ENCODE data around the gene PIGL. TPM values are rescaled to one million over a fixed set of nuclear protein-coding genes. Genes with fewer than 3 reads are reported as not detected.
"Not testable (repeated sequence)": the region's sequence is repeated elsewhere in the genome, so short reads cannot be mapped to it uniquely, and the experiment has no call there.

The PIGL gene
- total RNA-seq, 1 experiment from 2014 or later, result 29.3 TPM

- no peak for DNase-seq (ENCODE audit: low spot score)
Observed at GRCh38 chr17:16306211-16306610, 89.2 kb downstream of the PIGL start.

DNA sequence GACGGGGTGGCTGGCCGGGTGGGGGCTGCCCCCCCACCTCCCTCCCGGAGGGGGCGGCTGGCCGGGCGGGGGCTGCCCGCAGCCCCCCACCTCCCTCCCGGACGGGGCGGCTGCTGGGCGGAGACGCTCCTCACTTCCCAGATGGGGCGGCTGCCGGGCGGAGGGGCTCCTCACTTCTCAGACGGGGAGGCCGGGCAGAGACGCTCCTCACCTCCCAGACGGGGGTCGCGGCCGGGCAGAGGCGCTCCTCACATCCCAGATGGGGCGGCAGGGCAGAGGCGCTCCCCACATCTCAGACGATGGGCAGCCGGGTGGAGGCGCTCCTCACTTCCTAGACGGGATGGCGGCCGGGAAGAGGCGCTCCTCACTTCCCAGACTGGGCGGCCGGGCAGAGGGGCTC lies 95.1 kb downstream of the PIGL start:
- not testable (repeated sequence) for DNase-seq (ENCODE audit: low spot score)

- DNase-seq (ENCODE audit: low spot score), result no peak
Observed at GRCh38 chr17:16313139-16314090, 96.4 kb downstream of the PIGL start.

DNA sequence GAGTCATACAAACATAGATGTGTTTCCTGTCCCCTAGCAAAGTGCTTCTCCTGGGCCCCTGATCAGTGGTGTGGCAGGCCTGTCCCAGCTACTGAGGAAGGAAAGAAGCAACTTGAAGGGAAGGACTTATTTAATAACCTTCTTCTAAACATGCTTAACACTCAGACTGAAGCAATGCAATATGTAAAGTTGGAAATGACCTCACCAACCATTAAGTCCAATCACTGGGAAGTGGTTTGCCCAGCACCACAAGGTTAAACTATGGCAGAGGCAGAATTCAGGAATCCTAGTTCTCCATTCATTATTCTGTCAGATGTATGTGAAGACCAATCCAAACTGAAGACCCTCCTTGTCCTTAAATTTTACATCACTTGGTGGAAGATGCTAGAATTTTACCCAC lies 97.2 kb downstream of the PIGL start:
- no peak for DNase-seq (ENCODE audit: low spot score)

- no peak for DNase-seq (ENCODE audit: low spot score)
Observed at GRCh38 chr17:16314859-16315258, 97.8 kb downstream of the PIGL start.

GRCh38 chr17:16319969-16320368 lies 103.0 kb downstream of the PIGL start:
- DNase-seq (ENCODE audit: low spot score), result no peak

DNA sequence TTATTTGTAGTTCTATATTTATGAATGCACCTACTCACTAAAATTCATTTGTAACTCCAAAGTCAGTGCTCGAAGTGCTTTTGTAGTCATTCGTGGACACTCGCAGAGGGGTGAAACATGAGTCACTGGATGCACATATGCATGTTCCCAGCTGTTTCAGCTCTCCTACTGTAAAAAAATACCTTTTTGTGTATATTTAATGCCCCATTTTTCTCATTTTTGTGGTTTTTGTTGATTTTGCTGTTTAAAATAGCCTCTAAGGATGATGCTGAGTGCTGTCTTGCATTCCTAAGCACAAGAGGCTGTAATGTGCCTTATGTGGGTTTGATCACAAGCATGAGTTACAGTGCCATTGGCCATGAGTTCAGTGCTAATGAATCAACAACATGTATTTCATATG lies 105.6 kb downstream of the PIGL start:
- peak; percentile 51 for DNase-seq (ENCODE audit: low spot score)

DNA sequence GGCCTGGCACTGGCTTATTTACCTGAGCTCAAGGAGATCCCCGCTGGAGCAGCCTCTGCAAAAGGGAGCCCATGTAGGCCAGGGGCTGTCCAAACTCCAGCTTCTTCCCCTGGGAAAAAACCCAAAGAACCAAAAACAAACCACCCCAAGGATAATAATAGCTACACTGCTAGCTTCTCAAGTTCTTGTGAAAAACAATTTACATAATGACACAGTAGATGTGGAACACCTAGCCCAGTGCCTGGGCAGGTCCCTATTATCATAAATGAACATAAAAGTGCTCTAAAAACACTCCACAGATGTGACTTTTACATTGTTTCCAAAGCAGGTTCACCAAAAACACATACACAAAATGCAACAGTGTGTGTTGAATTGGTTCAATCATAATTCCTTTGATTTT lies 109.0 kb downstream of the PIGL start:
- no peak for DNase-seq (ENCODE audit: low spot score)

GRCh38 chr17:16327018-16327417 lies 110.0 kb downstream of the PIGL start:
- no peak for DNase-seq (ENCODE audit: low spot score)

- DNase-seq (ENCODE audit: low spot score), result peak; percentile 23
Observed at GRCh38 chr17:16328997-16329396, 112.0 kb downstream of the PIGL start.

- DNase-seq (ENCODE audit: low spot score), result peak; percentile 77
Observed at GRCh38 chr17:16329519-16330271, 112.7 kb downstream of the PIGL start.

- DNase-seq (ENCODE audit: low spot score), result no peak
Observed at GRCh38 chr17:16338391-16338790, 121.4 kb downstream of the PIGL start.

DNA sequence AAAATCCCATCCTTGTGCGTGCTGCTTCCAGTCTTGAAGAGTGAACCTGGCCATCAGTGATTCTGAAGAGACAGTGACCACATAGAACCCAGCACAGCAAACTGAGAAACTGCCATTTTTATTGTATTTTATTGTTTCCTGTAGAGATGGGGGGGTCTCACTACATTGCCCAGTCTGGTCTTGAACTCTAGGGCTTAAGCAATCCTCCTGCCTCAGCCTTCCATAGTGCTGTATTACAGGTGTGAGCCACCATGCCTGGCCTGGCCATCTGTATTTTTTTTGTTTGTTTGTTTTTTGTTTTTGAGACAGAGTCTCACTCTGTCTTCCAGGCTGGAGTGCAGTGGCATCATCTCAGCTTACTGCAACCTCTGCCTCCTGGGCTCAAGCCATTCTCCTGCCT lies 122.4 kb downstream of the PIGL start:
- no peak for DNase-seq (ENCODE audit: low spot score)

DNA sequence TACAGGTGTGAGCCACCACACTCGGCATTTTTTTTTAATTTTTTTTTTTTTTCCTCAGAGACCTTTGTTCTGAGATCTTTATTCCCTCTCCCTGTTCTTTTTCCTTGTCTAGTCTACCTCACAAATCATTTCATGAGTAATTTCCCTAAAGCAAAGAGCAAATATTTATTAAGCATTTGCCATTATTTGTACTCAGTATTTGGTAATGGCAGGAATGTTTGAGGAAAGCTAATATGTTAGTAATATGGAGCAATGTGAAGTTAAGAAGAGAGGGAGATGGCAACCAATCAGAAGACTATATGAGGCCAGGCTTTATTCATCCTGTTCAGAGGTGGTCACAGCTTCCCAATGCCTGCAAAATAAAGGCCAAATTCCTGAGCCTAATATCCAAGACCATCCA lies 122.9 kb downstream of the PIGL start:
- no peak for DNase-seq (ENCODE audit: low spot score)

DNA sequence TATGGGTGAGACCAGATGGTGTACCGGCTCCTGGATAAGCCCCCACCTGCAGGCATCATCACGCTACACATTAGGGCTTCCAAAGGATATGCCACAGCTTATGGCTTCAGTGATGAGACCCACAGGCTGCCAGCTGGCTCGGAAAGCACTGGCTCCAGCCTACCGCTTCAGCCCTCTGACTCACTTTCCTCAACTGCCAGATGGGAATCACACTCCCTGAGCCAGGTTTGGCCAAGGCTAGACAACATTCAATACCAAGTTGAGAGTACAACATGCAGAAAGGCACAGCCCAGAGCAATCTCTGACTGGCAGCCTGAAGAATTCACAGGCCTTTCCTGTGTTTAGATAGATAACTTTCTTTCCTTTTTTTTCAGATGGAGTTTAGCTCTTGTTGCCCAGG lies 126.0 kb downstream of the PIGL start:
- no peak for DNase-seq (ENCODE audit: low spot score)

DNA sequence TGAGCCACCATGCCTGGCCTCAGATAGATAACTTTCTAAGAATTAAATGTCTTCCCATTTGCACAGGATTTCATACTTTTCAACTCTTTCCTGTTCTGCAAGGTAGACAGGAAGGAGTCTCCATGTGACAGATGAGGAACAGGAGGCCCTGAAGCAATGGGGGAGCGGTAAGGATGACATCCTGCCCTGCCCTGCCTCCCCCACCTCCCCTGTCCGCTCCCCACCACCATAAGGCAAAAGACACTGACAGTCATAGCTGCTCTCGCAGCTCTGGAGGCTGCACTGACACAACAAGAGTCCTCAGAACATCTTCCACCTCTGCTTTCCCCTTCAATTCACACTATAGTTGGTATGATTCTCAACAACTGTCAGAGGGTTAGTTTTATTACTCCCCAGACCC lies 126.6 kb downstream of the PIGL start:
- no peak for DNase-seq (ENCODE audit: low spot score)

DNA sequence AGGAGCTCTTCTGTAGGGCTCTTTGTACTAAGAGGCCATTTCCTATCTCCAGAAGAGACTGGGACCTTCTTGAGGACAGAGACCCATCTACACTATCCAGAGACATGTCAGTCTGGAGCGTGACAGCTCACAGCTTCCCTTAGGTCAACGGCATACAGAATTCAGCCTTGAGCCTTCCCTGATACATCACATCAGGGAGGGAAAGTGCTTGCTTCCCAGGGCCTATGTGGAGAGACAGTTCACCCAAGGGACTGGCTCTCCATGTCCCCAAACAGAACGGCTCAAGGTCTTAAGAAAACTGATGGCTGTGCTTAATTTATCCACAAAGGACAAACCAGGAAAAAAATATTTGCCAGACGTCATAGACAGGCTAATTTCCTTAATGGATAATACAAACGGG lies 128.6 kb downstream of the PIGL start:
- no peak for DNase-seq (ENCODE audit: low spot score)

GRCh38 chr17:16346721-16347271 lies 129.8 kb downstream of the PIGL start:
- DNase-seq (ENCODE audit: low spot score), result no peak

DNA sequence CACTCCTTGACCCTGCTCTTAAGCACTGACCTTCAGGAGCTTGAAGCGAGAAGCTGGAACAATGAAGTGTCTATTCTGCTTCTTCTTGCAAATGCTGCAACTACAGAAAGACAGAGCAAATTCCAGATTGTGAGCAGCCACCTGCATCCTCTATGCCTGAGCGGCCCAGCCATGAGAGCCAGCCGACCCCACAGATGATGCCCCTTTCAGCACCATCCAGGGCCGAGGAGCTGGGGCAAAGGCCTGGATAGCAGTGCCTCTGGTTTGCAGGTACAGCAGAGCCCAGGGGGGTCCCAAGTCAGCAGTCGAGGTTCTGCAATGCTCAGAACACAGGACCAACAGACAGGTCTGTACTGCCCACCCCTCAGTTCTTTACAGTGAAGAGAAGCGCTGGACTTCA lies 131.6 kb downstream of the PIGL start:
- no peak for DNase-seq (ENCODE audit: low spot score)

GRCh38 chr17:16349431-16349830 lies 132.4 kb downstream of the PIGL start:
- DNase-seq (ENCODE audit: low spot score), result no peak

- DNase-seq (ENCODE audit: low spot score), result peak; percentile 12
Observed at GRCh38 chr17:16351831-16352230, 134.8 kb downstream of the PIGL start.

DNA sequence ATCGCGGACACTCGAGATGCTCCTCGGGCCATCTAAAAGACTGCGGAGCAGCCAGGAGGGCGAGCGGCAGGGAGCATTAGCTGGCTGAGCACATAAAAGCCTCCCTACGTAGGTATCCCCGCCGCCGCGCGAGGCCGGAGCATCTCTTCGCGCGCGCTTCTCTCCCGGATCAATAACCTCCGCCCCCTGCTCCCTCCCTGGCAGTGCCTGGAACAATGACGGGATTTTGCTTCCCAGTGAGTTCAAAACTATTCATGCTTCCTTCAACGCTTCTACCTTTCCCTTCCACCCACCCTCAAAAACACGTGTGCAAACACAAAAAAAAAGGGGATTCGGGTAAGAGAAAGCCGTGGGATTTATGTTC lies 135.3 kb downstream of the PIGL start:
- no peak for DNase-seq (ENCODE audit: low spot score)
